Endothelial cell of umbilical vein (primary cell): ENCODE measurements around the gene SPATA31D3.

ENCODE experiments used
- EZH2 ChIP-seq: IDR thresholded peaks from 2 replicates; pipeline ENCODE4 v1.6.1; 2012; ENCODE audit warnings: borderline replicate concordance, low read depth, mild to moderate bottlenecking, moderate library complexity, low read length, inconsistent platforms; ENCODE audit not compliant: severe bottlenecking
- FOS ChIP-seq: IDR thresholded peaks from 2 replicates; pipeline ENCODE4 v1.6.1; 2011; ENCODE audit warnings: mild to moderate bottlenecking, low read length, moderate library complexity, borderline replicate concordance; ENCODE audit not compliant: insufficient read depth
- MYC ChIP-seq: IDR thresholded peaks from one replicate; pipeline ENCODE4 v1.6.1; 2011; ENCODE audit warnings: mild to moderate bottlenecking, low read depth, low read length
- POLR2A ChIP-seq: IDR thresholded peaks from 2 replicates; pipeline ENCODE4 v1.6.1; 2012; ENCODE audit warnings: low read depth, mild to moderate bottlenecking, control low read depth, low read length
- TF ChIP-seq, protein P1 (sequence below): IDR thresholded peaks from 2 replicates; pipeline ENCODE4 v1.6.1; 2011; ENCODE audit not compliant: insufficient read depth, insufficient read length
- TF ChIP-seq, protein P2 (sequence below), 2 donors: IDR thresholded peaks; 1 replicate in 1 of 2; 2 replicates in 1 of 2; pipeline ENCODE4 v1.5.1; 2011; ENCODE audit warnings: low read length in 2 of 2, mild to moderate bottlenecking in 2 of 2, moderate library complexity in 2 of 2, control low read depth in 1 of 2, inconsistent platforms in 1 of 2, low read depth in 1 of 2; ENCODE audit not compliant: insufficient read depth in 1 of 2; ENCODE audit errors: extremely low read depth in 1 of 2

DNA sequence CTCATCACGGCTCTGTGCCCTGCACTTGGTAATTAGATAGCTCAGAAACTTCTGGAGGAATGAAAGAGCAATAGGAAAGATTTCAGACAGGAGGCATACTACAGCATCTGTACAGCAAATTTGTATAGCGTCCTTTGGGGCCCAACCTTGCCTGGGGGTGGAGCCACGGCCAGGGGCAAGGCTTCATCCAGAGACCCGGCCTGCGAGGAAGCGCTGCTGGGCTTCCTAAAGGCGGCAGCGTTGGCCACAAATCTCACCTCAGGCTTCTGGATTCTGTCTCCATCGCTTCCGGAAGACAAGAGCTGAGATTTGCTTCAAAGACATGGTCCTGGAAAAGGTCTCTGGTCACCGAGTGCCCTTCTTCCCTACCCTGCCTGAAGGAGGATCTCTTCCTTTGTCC lies 33.1 kb downstream of the SPATA31D3 start:
- TF ChIP-seq, protein P1, sequence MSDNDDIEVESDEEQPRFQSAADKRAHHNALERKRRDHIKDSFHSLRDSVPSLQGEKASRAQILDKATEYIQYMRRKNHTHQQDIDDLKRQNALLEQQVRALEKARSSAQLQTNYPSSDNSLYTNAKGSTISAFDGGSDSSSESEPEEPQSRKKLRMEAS: no peak
- TF ChIP-seq, protein P2, sequence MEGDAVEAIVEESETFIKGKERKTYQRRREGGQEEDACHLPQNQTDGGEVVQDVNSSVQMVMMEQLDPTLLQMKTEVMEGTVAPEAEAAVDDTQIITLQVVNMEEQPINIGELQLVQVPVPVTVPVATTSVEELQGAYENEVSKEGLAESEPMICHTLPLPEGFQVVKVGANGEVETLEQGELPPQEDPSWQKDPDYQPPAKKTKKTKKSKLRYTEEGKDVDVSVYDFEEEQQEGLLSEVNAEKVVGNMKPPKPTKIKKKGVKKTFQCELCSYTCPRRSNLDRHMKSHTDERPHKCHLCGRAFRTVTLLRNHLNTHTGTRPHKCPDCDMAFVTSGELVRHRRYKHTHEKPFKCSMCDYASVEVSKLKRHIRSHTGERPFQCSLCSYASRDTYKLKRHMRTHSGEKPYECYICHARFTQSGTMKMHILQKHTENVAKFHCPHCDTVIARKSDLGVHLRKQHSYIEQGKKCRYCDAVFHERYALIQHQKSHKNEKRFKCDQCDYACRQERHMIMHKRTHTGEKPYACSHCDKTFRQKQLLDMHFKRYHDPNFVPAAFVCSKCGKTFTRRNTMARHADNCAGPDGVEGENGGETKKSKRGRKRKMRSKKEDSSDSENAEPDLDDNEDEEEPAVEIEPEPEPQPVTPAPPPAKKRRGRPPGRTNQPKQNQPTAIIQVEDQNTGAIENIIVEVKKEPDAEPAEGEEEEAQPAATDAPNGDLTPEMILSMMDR (IDR thresholded peaks at IDR 0.05; ENCODE audit: extremely low read depth in 1 of 2, insufficient read depth in 1 of 2, low read depth in 1 of 2, low read length in 2 of 2): no peak
- no peak for TF ChIP-seq POLR2A
- TF ChIP-seq FOS: no peak
- TF ChIP-seq EZH2: no peak
- TF ChIP-seq MYC: no peak
